Testis (tissue), 5 donors: ENCODE measurements around the gene TBX2. TPM values are rescaled to one million over a fixed set of nuclear protein-coding genes. Genes with fewer than 3 reads are reported as not detected.

Experiments used
- DNase-seq: peaks from one replicate; pipeline ENCODE4 v3.0.0-alpha.2; 2019
- H3K27ac ChIP-seq, 2 donors: fragments of 200-600 bp; sonication (generic); one replicate each; pipeline ENCODE4 v1.5.1; 2019
- H3K27me3 ChIP-seq: fragments of 200-600 bp; sonication (generic); one replicate; pipeline ENCODE4 v1.5.1; 2019
- H3K36me3 ChIP-seq: fragments of 200-600 bp; sonication (generic); one replicate; pipeline ENCODE4 v1.5.1; 2017; ENCODE audit warnings: low read depth; ENCODE audit errors: missing control alignments
- H3K4me1 ChIP-seq: fragments of 200-600 bp; sonication (generic); one replicate; pipeline ENCODE4 v1.5.1; 2019
- H3K4me3 ChIP-seq, 2 donors: fragments of 200-600 bp; sonication (generic); one replicate each; pipeline ENCODE4 v1.5.1; 2017 to 2019
- H3K9me3 ChIP-seq: fragments of 200-600 bp; sonication (generic); one replicate; pipeline ENCODE4 v1.5.1; 2017
- POLR2A ChIP-seq: fragments of 450-650 bp; IDR thresholded peaks from one replicate; pipeline ENCODE4 v1.6.1; 2017; ENCODE audit warnings: antibody characterized with exemption, mild to moderate bottlenecking, moderate library complexity
- whole genome bisulfite sequencing, 2 donors: methylation state at CpG; one replicate each; pipeline ENCODE4 v1.1.5; 2018; 5-methylcytosine and 5-hydroxymethylcytosine counted together
- intact Hi-C: fragments of 100-400 bp; cut with DNase I; formaldehyde crosslinking; loops from one replicate; pipeline ENCODE4 v1.15.1; 2023; ENCODE audit warnings: low total_unique reads
- long read RNA-seq, 2 donors: transcript quantifications; one replicate each; lab custom pipeline, GENCODE V29; 2026
- polyA plus RNA-seq: library from polyadenylated mRNA; stranded (reverse); fragments of 350-450 nt; fragmentation: Illumina TruSeq; extraction: RNeasy Lipid Tissue Mini Kit (QIAGEN cat#74804); gene quantifications from one replicate; pipeline ENCODE4 v1.2.3, GENCODE V29; 2014; ENCODE audit warnings: low read depth, low replicate concordance; ENCODE audit not compliant: insufficient read depth
- total RNA-seq, 2 donors: library from RNA; depleted of rRNA; stranded (reverse); fragments of >200 nt; gene quantifications; one replicate each; pipeline ENCODE4 v1.2.3, GENCODE V29; 2016
- TF ChIP-seq, protein P1 (sequence below), 3 experiments: fragments of 450-650 bp in 2 of 3; fragments of 200-600 bp in 1 of 3; sonication (generic) in 1 of 3; IDR thresholded peaks; one replicate each; pipeline ENCODE4 v1.5.1; 2016 to 2019; ENCODE audit warnings: antibody characterized with exemption in 3 of 3, mild to moderate bottlenecking in 2 of 3, moderate library complexity in 1 of 3

The TBX2 gene
- total RNA-seq (10 to 100 TPM; 20.1 to 29.6 TPM), polyA plus RNA-seq (14.8 TPM)
- long read RNA-seq, donor 1, transcript TBX2-201 (7 exons, 3,339 nt) = major isoform, 23 of 35 reads
- long read RNA-seq, donor 1, partial matches to known transcripts = 12 of 35 reads
- long read RNA-seq, donor 1, other reads (novel, unspliced or antisense) = 0 of 35 reads
- long read RNA-seq, donor 2, transcript TBX2-201 (7 exons, 3,339 nt) = major isoform, 9 of 26 reads
- long read RNA-seq, donor 2, partial matches to known transcripts = 17 of 26 reads
- long read RNA-seq, donor 2, other reads (novel, unspliced or antisense) = 0 of 26 reads

DNA sequence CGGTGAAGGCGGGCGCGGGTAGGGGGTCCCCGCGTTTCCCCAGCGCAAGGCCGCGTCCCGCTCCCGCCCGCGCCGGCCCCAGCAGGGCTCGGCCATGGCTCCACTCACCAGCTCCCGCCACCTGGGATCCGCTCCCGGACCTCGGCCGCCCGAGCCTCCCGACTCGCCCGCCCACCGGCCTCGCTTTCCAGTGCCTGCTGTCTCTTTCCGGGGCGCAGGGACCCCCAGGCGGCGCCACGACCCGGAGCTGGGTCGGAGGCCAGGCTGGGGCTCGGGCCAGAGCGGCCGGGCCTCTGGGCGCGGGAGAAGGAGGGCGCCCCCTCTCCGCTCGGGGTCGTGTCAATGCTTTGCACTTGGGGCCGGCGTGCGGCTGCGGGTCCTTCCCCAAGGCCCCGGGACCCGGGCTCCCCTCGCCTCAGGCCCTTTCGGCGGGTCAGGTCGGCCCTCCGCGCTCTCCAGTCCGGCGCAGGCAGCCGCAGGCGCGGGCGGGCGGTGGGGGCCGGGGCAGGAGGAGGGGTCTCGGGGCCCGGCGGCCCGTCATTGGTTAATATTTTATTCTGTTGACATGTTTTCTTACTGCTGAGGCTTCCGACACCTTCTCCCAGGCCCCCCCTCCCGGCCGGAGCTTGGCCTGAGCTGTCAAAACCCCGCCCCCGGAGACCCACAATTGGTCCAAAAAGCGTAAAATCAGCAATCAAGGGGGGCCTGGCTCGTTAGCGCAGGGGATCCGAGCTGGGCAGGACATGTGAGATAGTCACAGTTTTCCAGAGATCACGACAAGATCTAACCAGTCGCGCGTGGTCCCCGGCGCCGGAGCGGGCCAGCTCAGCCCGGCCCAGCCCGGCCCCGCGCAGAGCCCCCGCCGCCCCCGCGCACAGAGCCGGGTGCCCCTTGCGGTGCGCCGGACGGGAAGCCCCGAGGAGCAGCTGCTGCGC, at the start of gene TBX2:
Gene TBX2 (plus strand): TSS at position 713 of the 935 bp plus-strand sequence. CDS start 334 bp downstream, outside the sequence.
- no peak for TF ChIP-seq POLR2A
- TF ChIP-seq, protein P1, sequence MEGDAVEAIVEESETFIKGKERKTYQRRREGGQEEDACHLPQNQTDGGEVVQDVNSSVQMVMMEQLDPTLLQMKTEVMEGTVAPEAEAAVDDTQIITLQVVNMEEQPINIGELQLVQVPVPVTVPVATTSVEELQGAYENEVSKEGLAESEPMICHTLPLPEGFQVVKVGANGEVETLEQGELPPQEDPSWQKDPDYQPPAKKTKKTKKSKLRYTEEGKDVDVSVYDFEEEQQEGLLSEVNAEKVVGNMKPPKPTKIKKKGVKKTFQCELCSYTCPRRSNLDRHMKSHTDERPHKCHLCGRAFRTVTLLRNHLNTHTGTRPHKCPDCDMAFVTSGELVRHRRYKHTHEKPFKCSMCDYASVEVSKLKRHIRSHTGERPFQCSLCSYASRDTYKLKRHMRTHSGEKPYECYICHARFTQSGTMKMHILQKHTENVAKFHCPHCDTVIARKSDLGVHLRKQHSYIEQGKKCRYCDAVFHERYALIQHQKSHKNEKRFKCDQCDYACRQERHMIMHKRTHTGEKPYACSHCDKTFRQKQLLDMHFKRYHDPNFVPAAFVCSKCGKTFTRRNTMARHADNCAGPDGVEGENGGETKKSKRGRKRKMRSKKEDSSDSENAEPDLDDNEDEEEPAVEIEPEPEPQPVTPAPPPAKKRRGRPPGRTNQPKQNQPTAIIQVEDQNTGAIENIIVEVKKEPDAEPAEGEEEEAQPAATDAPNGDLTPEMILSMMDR (IDR thresholded peaks at IDR 0.05) = no peak
- Histone ChIP-seq H3K27me3 (no peaks in the 10 kb centered on the region), H3K36me3 (no peaks in the 10 kb centered on the region), H3K27ac (peak within 1 kb of the TSS; percentile 94 to 95), H3K4me3 (peak within 1 kb of the TSS; percentile 68 to 78), H3K9me3 (no peaks in the 10 kb centered on the region), H3K4me1 (peaks cover 20% of the 10 kb centered on the region)
- 1% methylated on average over 22 to 81 of the region's 98 CpGs for WGBS, 2 donors
- DNase-seq = peak; percentile 89
- intact Hi-C loops = loop anchor here (5.0 to 10.0 kb wide), 2 partner anchors 145 to 242 kb away; no protein-coding TSS in a partner anchor

- no peak for DNase-seq
- WGBS, 2 donors = 77 to 80% methylated on average over 5 of the region's 5 CpGs
- Histone ChIP-seq H3K9me3 (no peaks in the 10 kb centered on the region), H3K36me3 (no peaks in the 10 kb centered on the region), H3K4me3 (no peak overlapping the region), H3K4me1 (no peaks in the 10 kb centered on the region), H3K27ac (no peak overlapping the region), H3K27me3 (no peaks in the 10 kb centered on the region)
- TF ChIP-seq POLR2A = no peak
- TF ChIP-seq, protein P1 (IDR thresholded peaks at IDR 0.05) = no peak
- intact Hi-C loops = no loop called here
Observed at GRCh38 chr17:61351745-61352407, 47.8 kb upstream of the TBX2 start.

DNA sequence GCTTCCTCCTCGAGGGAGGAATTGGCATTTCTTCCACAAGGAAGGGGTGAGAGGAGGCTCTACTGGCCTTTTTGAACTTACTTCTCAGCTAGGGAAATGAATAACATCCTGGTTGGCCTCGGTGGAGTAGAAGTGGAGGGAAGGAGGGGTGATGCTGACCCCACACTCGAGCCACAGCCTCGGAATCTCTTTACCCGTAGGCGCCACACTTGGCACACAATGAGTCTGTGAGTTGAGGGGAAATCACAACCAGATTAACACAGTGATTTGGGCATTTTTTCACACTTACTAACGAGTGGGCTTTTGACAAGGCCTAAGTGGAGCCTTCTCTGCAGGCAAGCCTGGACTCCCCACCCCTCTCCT, 47.3 kb upstream of the TBX2 start:
- 70 to 77% methylated on average over 7 of the region's 7 CpGs for WGBS, 2 donors
- intact Hi-C loops = no loop called here
- no peak for TF ChIP-seq POLR2A
- TF ChIP-seq, protein P1 (IDR thresholded peaks at IDR 0.05) = no peak
- Histone ChIP-seq H3K4me3 (no peak overlapping the region), H3K4me1 (no peaks in the 10 kb centered on the region), H3K27me3 (no peaks in the 10 kb centered on the region), H3K9me3 (no peaks in the 10 kb centered on the region), H3K27ac (no peak overlapping the region), H3K36me3 (no peaks in the 10 kb centered on the region)
- no peak for DNase-seq

DNA sequence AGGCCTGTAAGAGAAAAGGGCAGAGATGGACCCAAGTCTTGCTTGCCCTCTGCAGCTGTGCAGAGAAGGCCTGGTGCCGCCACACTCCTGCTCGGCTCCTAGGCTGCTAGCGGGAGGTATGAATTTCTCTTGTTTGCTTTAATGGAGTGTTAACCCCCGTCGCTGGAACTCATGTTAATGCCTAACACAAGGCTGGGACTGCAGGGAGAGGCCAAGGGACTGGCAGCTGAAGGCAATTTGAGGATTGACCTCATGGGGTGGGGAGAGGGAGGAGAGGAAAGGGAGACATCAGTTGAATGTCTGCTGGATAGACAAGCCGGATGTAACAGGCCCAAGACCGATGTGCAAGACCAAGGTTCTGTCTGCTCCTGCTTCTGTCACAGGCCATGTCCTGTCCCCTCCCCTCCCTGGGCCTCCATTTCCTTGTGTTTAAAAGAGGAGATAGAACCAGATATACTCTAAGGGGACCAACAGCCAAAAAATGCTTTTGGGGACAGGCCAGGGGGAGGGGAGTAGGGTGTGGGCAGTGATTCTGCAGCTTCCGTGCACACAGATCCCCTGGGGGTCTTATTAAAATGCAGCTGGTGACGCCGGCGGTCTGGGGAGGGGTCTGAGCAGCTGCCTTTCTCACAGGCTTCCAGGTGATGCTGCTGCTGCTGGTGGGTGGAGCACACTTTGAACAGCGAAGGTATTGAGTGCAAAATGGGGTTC, 46.7 kb upstream of the TBX2 start:
- no peak overlapping the region for H3K4me3 ChIP-seq
- TF ChIP-seq, protein P1 (IDR thresholded peaks at IDR 0.05) = no peak
- TF ChIP-seq POLR2A = no peak
- DNase-seq = no peak
- intact Hi-C loops = no loop called here
- H3K9me3 ChIP-seq = no peaks in the 10 kb centered on the region
- H3K27me3 ChIP-seq = no peaks in the 10 kb centered on the region
- WGBS, 2 donors = 87 to 90% methylated on average over 10 to 12 of the region's 12 CpGs
- H3K27ac ChIP-seq = no peak overlapping the region
- no peaks in the 10 kb centered on the region for H3K4me1 ChIP-seq
- H3K36me3 ChIP-seq = no peaks in the 10 kb centered on the region
